ENCODE data around the gene FMN2. TPM values are rescaled to one million over a fixed set of nuclear protein-coding genes. Genes with fewer than 3 reads are reported as not detected.

FMN2 gene
- total RNA-seq, 1 donor from 2014 or later, result not detected

DNA sequence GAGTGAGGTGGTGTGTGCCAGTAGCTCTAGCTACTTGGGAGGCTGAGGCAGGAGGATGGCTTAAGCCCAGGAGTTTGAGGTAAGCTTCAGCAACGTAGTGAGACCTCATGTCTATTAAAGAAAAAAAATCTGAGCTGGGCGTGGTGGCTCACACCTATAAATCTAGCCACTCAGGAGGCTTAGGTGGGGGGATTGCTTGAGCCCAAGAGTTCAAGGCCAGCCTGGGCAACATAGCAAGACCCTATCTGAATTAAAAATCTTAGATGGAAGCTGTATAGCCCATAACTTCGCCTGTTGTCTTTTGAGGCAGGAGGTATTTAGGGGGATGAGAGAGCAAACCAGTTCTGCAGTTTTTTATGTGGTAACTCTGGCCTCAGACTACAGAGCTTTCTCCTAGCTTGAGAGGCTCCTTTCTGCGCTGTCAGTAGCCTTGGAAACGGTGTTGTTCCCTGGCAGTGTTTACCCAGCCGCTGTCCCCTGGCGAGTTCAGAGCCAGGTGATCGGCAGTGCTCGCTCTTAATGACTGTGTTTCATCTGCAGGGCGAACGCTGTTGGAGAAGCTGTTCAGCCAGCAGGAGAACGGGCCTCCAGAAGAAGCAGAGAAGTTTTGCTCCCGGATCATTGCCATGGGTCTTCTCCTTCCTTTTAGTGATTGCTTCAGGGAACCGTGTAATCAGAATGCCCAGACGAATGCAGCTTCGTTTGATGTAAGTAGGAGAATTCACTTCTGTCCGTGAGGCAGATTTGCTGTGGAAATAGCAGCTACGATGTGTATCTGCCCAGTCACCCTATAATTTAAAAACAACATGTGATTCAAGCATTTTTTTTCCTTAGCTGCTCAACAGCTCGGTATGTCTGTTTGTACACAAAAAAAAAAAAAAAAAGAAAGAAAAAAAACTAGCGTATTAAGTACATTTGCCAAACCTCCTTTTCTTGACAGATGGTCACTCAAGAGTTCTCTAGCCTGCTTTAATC, 31.2 kb downstream of the FMN2 start:
- ATAC-seq (ENCODE audit: poor library complexity), result no peak
- no peak for DNase-seq
- intact Hi-C loops (cut with DNase I), result no loop called here

GRCh38 chr1:240126821-240127220, 35.1 kb downstream of the FMN2 start:
- intact Hi-C loops (cut with DNase I), result no loop called here
- no peak for DNase-seq
- no peak for ATAC-seq (ENCODE audit: poor library complexity)

- DNase-seq (no peak), ATAC-seq (ENCODE audit: poor library complexity) (no peak)
- intact Hi-C loops (cut with DNase I), result no loop called here
These were observed 36.7 kb downstream of the FMN2 start for GRCh38 chr1:240128366-240128765.

DNA sequence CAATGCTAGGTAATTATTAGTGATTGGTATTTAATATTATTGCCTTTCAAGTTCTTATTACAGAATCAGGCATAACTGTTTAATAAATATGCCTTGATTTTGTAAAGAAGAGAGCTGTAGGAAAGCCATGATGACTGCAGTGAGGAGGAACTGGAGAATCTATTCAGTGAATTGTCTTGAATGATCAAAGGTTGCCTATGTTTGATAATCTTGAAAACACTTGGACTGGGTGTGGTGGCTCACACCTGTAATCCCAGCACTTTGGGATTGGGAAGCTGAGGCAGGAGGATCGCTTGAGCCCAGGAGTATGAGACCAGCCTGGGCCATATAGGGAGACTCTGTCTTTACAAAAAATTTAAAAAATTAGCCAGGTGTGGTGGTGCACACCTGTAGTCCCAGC, 42.4 kb downstream of the FMN2 start:
- intact Hi-C loops (cut with DNase I), result no loop called here
- DNase-seq (no peak), ATAC-seq (ENCODE audit: poor library complexity) (no peak)

DNA sequence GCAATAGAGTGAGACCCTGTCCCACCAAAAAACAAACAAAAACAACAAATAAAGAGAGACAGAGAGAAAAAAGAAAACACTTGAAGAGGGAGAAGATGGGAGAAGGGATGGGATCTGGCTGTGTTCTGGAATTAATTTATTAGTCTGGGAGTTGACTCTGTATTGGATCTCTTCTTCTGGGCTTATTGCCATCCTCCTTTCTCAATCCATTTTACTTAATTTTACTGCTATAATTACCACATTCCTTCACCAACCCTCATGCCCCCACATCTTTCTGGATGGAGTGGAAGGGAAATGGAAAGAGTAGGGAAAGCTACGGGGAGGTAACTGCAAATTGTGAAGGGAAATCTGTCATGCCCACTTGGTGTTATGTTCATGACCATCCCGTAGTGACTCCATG, 42.9 kb downstream of the FMN2 start:
- intact Hi-C loops (cut with DNase I), result no loop called here
- ATAC-seq (ENCODE audit: poor library complexity), result no peak
- DNase-seq, result no peak

GRCh38 chr1:240136402-240136801, 44.7 kb downstream of the FMN2 start:
- no peak for DNase-seq
- intact Hi-C loops (cut with DNase I), result no loop called here
- ATAC-seq (ENCODE audit: poor library complexity), result no peak

DNA sequence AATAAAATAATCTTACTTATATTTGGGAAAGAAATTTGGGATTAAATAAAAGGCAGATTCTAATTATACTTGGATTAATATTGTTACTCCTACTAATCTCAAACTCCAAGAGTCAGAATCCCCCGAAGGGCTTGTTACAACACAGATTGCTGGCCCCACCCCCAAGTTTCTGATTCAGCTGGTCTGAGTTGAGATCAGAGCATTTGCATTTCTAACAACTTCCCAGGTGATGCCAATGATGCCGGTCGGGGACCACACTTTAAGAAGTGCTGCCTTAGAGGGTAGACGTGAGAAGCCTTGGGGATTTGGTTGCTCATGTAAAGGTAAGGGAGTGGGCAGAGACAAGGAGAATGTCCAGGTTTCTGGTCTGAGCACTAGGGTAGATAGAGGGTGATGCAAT, 47.2 kb downstream of the FMN2 start:
- no peak for ATAC-seq (ENCODE audit: poor library complexity)
- intact Hi-C loops (cut with DNase I), result no loop called here

DNA sequence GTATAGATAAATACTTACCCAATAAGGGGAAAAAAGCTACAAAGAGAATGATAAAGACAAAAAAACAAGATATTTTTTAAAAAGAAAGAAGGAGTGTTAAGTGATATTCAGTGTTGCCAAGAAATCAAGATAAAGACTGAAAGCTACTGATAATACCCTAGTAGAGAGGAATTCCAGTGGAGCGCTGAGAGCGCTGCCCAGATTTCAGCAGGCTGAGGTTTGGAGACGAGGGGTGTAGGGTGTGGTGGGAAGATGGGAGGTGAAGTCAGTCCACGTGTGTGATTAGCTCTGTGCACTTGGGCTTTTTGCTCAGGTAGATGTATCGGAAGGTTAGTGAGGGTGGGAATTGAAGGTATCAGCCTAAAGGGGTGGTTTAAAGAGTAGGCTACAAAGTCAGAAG, 47.8 kb downstream of the FMN2 start:
- DNase-seq (no peak), ATAC-seq (ENCODE audit: poor library complexity) (no peak)
- intact Hi-C loops (cut with DNase I), result no loop called here

More for the DNA sequence above, 47.2 kb downstream of the FMN2 start:
- DNase-seq, result no peak

DNA sequence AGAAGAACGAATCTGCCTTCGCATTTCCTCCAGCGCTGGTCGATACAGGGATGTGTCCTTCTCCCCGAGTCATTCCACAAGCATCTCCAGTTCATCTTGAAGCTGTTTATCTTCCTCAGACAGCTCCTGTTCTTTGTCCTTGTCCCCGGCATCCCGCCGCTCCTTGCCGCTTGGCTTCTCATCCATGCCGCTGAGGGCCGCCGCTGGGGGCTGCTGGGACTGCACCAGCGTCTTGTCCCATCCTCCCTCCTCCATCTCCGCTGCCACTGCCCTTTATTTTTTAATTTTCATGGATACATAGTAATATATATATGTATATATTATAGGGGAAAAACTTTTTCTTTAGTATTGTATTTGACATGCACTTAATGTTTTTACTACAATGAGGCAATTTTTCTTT, 53.4 kb downstream of the FMN2 start:
- DNase-seq (no peak), ATAC-seq (ENCODE audit: poor library complexity) (no peak)
- intact Hi-C loops (cut with DNase I), result no loop called here

- DNase-seq (no peak), ATAC-seq (ENCODE audit: poor library complexity) (no peak)
- intact Hi-C loops (cut with DNase I), result no loop called here
These were observed 56.6 kb downstream of the FMN2 start for GRCh38 chr1:240148333-240148732.

- intact Hi-C loops (cut with DNase I), result loop anchor here (5.0 kb wide), 1 partner anchor 122 kb away; no protein-coding TSS in a partner anchor
- no peak for ATAC-seq (ENCODE audit: poor library complexity)
- DNase-seq, result no peak
These were observed 57.9 kb downstream of the FMN2 start for GRCh38 chr1:240149484-240150094.

GRCh38 chr1:240151136-240151735, 59.6 kb downstream of the FMN2 start:
- DNase-seq, result no peak
- intact Hi-C loops (cut with DNase I), result loop anchor here (5.0 kb wide), 1 partner anchor 124 kb away; no protein-coding TSS in a partner anchor

DNA sequence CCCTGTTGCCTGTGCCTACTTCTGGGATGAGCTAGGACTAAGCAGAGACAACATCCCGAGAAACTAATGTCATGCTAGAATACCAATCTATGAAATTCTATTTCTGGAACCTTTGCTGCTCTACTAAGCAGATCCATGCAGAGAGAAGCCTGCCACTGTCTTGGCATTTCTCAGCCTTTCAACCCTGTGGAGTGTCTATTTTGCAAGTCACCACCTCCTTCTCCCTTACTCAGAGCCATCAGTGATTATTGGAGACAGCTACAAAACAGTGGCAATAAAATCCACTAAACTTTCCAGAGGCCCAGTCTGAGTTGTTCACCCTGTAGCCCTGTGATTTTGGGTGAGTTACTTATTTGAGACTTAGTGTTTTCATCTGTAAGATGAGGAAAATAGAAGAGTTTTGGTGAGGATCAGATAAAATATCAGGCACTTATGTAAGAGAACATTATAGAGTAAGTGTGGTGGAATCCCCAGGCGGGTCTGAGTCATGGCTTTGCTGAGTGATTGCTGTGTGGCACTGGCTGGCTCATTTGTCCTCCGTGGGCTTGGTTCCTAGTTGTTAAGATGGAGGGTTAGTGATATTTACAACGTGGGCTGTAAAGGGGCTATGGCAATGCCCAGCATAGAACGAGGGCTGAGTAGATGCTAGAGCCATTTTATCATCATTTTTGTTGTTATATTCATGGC, 61.1 kb downstream of the FMN2 start:
- ATAC-seq (ENCODE audit: poor library complexity), result no peak
- intact Hi-C loops (cut with DNase I), result loop anchor here (5.0 kb wide), 1 partner anchor 125 kb away; no protein-coding TSS in a partner anchor
- DNase-seq, result no peak

More at GRCh38 chr1:240151136-240151735, 59.6 kb downstream of the FMN2 start:
- no peak for ATAC-seq (ENCODE audit: poor library complexity)

DNA sequence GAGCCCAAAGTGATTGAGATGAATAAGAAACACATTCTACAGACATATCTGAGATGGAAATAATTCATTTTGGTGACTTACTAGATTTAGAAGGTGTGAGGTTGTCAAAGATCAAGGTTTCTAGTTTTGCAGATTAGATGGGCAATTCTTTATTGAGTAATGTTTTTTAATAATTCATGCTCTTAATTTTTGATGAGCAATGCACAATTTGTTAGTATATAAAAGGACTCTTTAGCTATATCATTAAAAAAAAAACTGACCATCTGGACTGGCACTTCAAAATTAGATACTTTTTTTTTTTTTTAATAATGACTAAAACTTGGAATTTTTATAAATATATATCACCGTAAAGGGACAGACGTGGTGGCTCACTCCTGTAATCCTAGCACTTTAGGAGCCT, 63.9 kb downstream of the FMN2 start:
- intact Hi-C loops (cut with DNase I), result no loop called here
- no peak for ATAC-seq (ENCODE audit: poor library complexity)
- no peak for DNase-seq

DNA sequence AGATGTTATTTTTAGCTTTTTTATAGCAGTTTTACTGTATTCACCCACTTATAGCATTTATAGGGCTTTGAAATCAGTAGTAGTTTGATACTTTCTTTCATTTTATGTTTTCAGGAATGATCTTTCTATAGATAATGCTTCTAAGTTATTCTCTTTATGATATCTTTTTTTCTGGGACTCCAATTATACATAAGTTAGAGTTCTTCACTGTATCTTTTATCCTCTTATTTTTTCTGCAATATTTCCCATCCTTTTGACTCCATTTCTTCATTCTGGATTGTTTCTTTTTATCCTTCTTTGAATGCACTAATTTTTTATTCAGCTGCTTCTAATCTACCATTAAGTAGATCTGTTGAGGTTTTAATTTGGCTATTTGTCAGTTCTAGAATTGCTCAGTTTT, 73.1 kb downstream of the FMN2 start:
- intact Hi-C loops (cut with DNase I), result no loop called here
- DNase-seq (no peak), ATAC-seq (ENCODE audit: poor library complexity) (no peak)

GRCh38 chr1:240169188-240169587, 77.5 kb downstream of the FMN2 start:
- no peak for DNase-seq
- intact Hi-C loops (cut with DNase I), result no loop called here
- ATAC-seq (ENCODE audit: poor library complexity), result no peak

DNA sequence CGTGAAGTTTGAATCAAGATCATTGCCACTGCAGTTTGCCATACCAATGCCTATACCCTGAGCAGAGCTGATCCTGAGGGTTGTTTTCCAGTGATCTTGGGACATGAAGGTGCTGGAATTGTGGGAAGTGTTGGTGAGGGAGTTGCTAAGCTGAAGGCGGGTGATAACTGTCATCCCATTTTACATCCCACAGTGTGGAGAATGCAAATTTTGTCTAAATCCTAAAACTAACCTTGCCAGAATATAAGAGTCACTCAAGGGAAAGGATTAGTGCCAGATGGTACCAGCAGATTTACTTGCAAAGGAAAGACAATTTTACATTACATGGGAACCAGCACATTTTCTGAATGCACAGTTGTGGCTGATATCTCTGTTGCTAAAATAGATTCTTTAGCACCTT, 78.6 kb downstream of the FMN2 start:
- DNase-seq (no peak), ATAC-seq (ENCODE audit: poor library complexity) (no peak)
- intact Hi-C loops (cut with DNase I), result no loop called here

- intact Hi-C loops (cut with DNase I), result no loop called here
- DNase-seq (no peak), ATAC-seq (ENCODE audit: poor library complexity) (no peak)
These were observed 79.1 kb downstream of the FMN2 start for GRCh38 chr1:240170806-240171205.

DNA sequence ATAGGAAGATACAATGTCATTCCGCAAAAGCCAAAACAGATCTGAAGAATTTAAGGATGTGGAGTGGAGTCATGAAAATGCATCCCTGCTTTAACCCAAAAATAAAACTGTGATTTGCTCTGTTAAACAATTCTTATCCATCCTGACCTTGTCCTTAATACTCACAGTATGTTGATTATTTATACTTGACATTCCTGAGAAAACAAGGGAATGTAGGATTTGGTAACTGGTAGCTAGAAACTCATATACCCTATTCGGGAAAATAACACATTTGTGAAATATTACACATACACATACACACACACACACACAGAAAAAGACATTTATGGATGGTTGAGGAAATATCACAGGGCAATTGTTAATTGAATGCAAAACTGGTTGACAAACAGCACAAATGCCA, 80.2 kb downstream of the FMN2 start:
- DNase-seq, result no peak
- no peak for ATAC-seq (ENCODE audit: poor library complexity)
- intact Hi-C loops (cut with DNase I), result no loop called here
